GM06990 (cell line): ENCODE data around the gene CCDC144A.
"Not testable (repeated sequence)": the region's sequence is repeated elsewhere in the genome, so short reads cannot be mapped to it uniquely, and the experiment has no call there.

Source experiments
- DNase-seq: peaks from one replicate; pipeline ENCODE4 v3.0.0-alpha.2; 2011; ENCODE audit not compliant: insufficient read length; ENCODE audit errors: extremely low read depth
- H3K27me3 ChIP-seq: replicated peaks from 2 replicates; pipeline ENCODE4 v1.6.0; 2011; ENCODE audit warnings: low read length; ENCODE audit not compliant: control insufficient read depth, insufficient read depth
- H3K36me3 ChIP-seq: 2 replicates; pipeline ENCODE4 v1.5.1; 2011; ENCODE audit warnings: low read length; ENCODE audit not compliant: control insufficient read depth, insufficient read depth
- H3K4me3 ChIP-seq: replicated peaks from 2 replicates; pipeline ENCODE4 v1.5.1; 2011; ENCODE audit warnings: low read depth, mild to moderate bottlenecking, control low read depth, low read length
- CTCF ChIP-seq: IDR thresholded peaks from 2 replicates; pipeline ENCODE4 v1.5.1; 2011; ENCODE audit warnings: low read length, control low read depth, mild to moderate bottlenecking, inconsistent platforms; ENCODE audit not compliant: insufficient read depth, poor library complexity, severe bottlenecking

CCDC144A gene

GRCh38 chr17:16818340-16818739 lies 128.3 kb downstream of the CCDC144A start:
- DNase-seq: no peak
- Histone ChIP-seq H3K36me3 (no peaks in the 10 kb centered on the region), H3K4me3 (no peak overlapping the region), H3K27me3 (no peaks in the 10 kb centered on the region)
- no peak for TF ChIP-seq CTCF

- Histone ChIP-seq H3K4me3 (no peak overlapping the region), H3K27me3 (no peaks in the 10 kb centered on the region), H3K36me3 (no peaks in the 10 kb centered on the region)
- DNase-seq: no peak
- no peak for TF ChIP-seq CTCF
These were observed 129.0 kb downstream of the CCDC144A start for GRCh38 chr17:16818821-16819683.

- H3K36me3 ChIP-seq: no peaks in the 10 kb centered on the region
- no peak for TF ChIP-seq CTCF
- no peaks in the 10 kb centered on the region for H3K27me3 ChIP-seq
- DNase-seq: no peak
- H3K4me3 ChIP-seq: no peak overlapping the region
These were observed 130.3 kb downstream of the CCDC144A start for GRCh38 chr17:16820161-16820877.

GRCh38 chr17:16820979-16821543 lies 131.0 kb downstream of the CCDC144A start:
- Histone ChIP-seq H3K4me3 (no peak overlapping the region), H3K36me3 (no peaks in the 10 kb centered on the region), H3K27me3 (no peaks in the 10 kb centered on the region)
- TF ChIP-seq CTCF: no peak
- DNase-seq: no peak

GRCh38 chr17:16822133-16822532 lies 132.1 kb downstream of the CCDC144A start:
- not testable (repeated sequence) for DNase-seq, H3K27me3 ChIP-seq, H3K36me3 ChIP-seq

GRCh38 chr17:16823768-16824406 lies 133.8 kb downstream of the CCDC144A start:
- DNase-seq, H3K4me3 ChIP-seq, H3K36me3 ChIP-seq, H3K27me3 ChIP-seq: not testable (repeated sequence)

More at GRCh38 chr17:16822133-16822532, 132.1 kb downstream of the CCDC144A start:
- H3K4me3 ChIP-seq: not testable (repeated sequence)
